ENCODE data around the gene INKA2.
A peak's percentile ranks its signal among the peaks of the same experiment; 100 is the strongest.

Gene INKA2

GRCh38 chr1:111739194-111739924 is at the start of gene INKA2:
Gene INKA2 (minus strand): TSS chr1:111739395. CDS start chr1:111739242, 153 bp downstream.
- DNase-seq (ENCODE audit: low read depth in 2 of 2), result peak; percentile 66 to 67

GRCh38 chr1:111786669-111787207 is 47.5 kb upstream of the INKA2 start:
- no peak for DNase-seq (ENCODE audit: low read depth in 2 of 2)

- no peak for DNase-seq (ENCODE audit: low read depth in 2 of 2)
Measured at GRCh38 chr1:111784273-111784901, 45.2 kb upstream of the INKA2 start.

- DNase-seq (ENCODE audit: low read depth in 2 of 2), result no peak
Measured at GRCh38 chr1:111779546-111779945, 40.4 kb upstream of the INKA2 start.

- DNase-seq (ENCODE audit: low read depth in 2 of 2), result peak; percentile 75 to 76
Measured at GRCh38 chr1:111778541-111779051, 39.4 kb upstream of the INKA2 start.

GRCh38 chr1:111778066-111778465 is 38.9 kb upstream of the INKA2 start:
- no peak for DNase-seq (ENCODE audit: low read depth in 2 of 2)

- DNase-seq (ENCODE audit: low read depth in 2 of 2), result no peak
Measured at GRCh38 chr1:111777301-111777700, 38.1 kb upstream of the INKA2 start.

- DNase-seq (ENCODE audit: low read depth in 2 of 2), result no peak
Measured at GRCh38 chr1:111776861-111777260, 37.7 kb upstream of the INKA2 start.

- DNase-seq (ENCODE audit: low read depth in 2 of 2), result peak; percentile 58 to 62
Measured at GRCh38 chr1:111776391-111776790, 37.2 kb upstream of the INKA2 start.

GRCh38 chr1:111775966-111776365 is 36.8 kb upstream of the INKA2 start:
- DNase-seq (ENCODE audit: low read depth in 2 of 2), result no peak

GRCh38 chr1:111770916-111771315 is 31.7 kb upstream of the INKA2 start:
- DNase-seq (ENCODE audit: low read depth in 2 of 2), result no peak

GRCh38 chr1:111769517-111770146 is 30.4 kb upstream of the INKA2 start:
- peak; percentile 47 to 53 for DNase-seq (ENCODE audit: low read depth in 2 of 2)

- no peak for DNase-seq (ENCODE audit: low read depth in 2 of 2)
Measured at GRCh38 chr1:111768625-111769024, 29.4 kb upstream of the INKA2 start.

- no peak for DNase-seq (ENCODE audit: low read depth in 2 of 2)
Measured at GRCh38 chr1:111768023-111768422, 28.8 kb upstream of the INKA2 start.

- DNase-seq (ENCODE audit: low read depth in 2 of 2), result no peak
Measured at GRCh38 chr1:111762332-111762731, 23.1 kb upstream of the INKA2 start.

GRCh38 chr1:111761717-111762116 is 22.5 kb upstream of the INKA2 start:
- DNase-seq (ENCODE audit: low read depth in 2 of 2), result no peak

- DNase-seq (ENCODE audit: low read depth in 2 of 2), result no peak
Measured at GRCh38 chr1:111758373-111758772, 19.2 kb upstream of the INKA2 start.

- DNase-seq (ENCODE audit: low read depth in 2 of 2), result no peak
Measured at GRCh38 chr1:111756124-111756513, 16.9 kb upstream of the INKA2 start.

GRCh38 chr1:111755331-111756123 is 16.3 kb upstream of the INKA2 start, which contains the start of gene DDX20:
Gene DDX20 (plus strand): TSS chr1:111755901. CDS start chr1:111755925, 24 bp downstream.
- DNase-seq (ENCODE audit: low read depth in 2 of 2), result peak; percentile 98

GRCh38 chr1:111754984-111755330 is 15.8 kb upstream of the INKA2 start:
- no peak for DNase-seq (ENCODE audit: low read depth in 2 of 2)

GRCh38 chr1:111751906-111752575 is 12.8 kb upstream of the INKA2 start:
- DNase-seq (ENCODE audit: low read depth in 2 of 2), result no peak

Data from fibroblast of skin of left quadriceps (primary cell).